Stimulated activated CD8-positive, alpha-beta memory T cell treated with anti-CD3 and anti-CD28 coated beads, Interleukin-4, amount 100 ng/mL, for 24 hours (primary cell): ENCODE data around the gene TMEM14A.
"Not testable (repeated sequence)": the region's sequence is repeated elsewhere in the genome, so short reads cannot be mapped to it uniquely, and the experiment has no call there.

ENCODE experiments used
- DNase-seq: peaks from one replicate; pipeline ENCODE4 v3.0.0-alpha.2; 2020; ENCODE audit warnings: low read depth

TMEM14A gene, protein sequence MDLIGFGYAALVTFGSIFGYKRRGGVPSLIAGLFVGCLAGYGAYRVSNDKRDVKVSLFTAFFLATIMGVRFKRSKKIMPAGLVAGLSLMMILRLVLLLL

DNA sequence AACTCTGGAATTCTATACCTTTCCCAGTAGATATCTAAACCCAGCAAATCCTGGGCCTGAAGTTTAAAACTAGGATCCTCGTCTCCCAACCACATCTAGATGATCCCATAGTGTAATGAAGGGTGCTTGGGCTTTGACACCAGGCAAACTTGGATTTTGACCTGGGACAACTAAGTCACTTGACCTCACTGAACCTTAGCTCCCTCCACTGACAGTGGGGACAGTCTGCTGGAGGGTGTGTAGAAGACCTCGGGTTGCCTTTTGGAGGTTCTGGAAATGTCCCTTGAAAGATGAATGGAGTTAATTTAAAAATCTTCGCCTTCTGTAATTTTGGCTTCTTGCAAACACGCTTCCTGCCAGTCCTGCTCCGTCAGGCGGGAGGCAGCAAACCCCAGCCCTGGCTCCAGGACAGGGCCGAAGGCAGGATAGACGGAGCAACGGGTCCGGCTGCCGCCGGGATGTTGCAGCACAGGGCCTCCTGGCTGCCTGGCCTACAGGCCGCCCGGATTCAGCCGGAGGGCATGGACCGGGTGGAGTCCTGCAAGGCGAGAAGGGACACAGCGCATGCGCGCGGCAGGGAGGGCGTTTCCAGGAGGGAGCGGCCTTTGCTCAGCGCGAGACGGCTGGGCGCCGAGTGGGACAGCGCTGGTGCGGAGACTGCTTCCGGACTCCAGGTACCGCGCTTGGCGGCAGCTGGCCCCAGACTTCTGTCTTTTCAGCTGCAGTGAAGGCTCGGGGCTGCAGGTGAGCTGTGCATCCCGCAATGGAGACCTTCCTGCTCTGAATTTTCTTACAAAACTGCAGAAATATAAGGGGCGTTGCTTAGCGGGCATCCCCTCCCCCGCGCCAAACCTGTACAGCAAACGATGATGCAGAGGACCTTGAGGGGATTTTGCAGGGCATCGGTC is at the start of gene TMEM14A:
Gene TMEM14A (plus strand): TSS at position 612 of the 908 bp plus-strand sequence. CDS start 5,990 bp downstream, outside the sequence.
- peak; percentile 92 for DNase-seq

DNA sequence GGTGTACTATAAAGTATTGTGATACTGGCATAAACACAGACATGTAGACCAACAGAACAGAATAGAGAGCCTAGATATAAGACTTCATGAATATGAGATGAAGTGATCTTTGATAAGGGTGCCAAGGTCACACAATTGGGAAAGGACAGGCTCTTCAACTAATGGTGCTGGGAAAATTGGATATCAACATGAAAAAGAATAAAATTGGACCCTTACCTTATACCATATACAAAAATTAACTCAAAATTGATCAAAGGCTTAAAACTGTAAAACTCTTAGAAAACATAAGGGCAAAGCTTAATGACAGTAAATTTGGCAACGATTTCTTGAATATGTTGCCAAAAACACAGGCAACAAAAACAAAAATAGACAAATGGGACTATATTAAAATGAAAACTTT is 49.3 kb upstream of the TMEM14A start:
- DNase-seq, result no peak

DNA sequence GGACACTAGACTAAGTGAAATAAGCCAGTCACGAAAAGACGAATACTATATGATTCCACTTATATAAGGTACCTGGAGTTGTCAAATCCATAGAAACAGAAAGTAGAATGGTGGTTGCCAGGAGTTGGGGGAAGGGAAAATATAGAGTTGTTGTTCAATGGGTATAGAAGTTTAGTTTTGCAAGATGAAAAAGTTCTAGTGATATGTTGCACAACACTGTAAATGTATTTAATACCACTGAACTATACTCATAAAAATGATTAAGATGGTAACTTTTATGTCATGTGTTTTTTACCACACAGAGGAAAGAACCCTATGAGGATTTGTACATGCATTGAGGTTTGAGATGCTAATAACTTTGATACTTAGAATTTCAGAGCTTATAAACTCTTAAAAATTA is 48.1 kb upstream of the TMEM14A start:
- no peak for DNase-seq

DNA sequence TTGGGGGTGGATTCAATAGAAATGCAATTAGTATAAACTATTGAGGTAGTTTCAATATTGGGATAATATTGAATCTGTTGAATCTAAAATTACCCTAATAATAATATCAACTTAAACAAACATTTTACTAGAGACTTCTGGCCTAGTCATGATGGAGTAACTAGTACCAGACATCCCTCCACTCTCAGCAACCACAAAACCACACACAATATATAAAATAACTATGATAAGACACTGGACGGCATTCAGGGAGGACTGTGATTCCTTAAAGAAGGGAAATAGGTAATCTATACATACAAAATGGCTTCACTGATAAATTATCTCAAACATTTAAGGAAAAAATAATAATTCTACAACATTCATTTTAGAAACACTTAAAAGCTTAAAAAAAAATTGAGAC is 38.9 kb upstream of the TMEM14A start:
- DNase-seq, result no peak

DNA sequence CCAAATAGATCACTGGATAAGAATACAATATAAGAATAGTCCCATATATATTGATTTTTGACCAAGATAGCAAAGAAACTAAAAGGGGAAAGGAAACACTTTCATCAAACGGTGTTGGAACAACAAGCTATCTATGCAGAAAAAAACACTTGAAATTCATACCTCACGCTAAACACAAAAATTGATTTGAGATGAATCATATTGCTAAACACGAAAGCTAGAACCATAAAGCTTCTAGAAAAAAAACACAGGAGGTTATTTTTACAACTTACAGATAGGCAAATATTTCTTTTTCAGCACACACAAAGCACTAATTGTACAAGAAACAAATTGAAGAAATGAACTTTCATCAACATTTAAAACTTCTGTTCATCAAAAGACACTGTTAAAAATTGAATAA is 36.7 kb upstream of the TMEM14A start:
- DNase-seq, result no peak

DNA sequence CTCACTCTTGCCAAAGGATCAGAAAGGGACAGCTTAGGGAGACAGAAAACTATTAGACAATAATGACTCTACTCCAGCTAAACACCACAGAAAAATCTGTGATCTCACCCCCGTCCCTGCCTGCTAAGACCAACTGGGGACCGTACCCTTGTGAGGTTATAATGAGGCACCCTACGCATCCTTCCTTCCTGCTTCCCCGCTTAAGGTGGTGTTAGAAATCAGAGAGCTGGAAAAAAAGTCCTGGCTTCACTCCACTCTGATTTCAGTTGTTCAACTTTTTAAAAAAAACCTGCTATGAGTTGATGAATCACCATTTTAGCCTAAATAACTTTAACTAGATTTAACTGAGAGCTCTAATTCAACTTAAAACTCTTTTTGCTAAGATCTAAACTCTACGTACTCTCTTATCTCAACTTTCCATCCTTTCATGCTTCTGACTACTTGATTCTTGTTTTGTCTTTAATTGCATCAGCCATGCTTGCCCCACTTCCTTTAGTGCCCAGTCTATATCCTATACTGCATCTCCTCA is 35.8 kb upstream of the TMEM14A start:
- DNase-seq, result no peak

DNA sequence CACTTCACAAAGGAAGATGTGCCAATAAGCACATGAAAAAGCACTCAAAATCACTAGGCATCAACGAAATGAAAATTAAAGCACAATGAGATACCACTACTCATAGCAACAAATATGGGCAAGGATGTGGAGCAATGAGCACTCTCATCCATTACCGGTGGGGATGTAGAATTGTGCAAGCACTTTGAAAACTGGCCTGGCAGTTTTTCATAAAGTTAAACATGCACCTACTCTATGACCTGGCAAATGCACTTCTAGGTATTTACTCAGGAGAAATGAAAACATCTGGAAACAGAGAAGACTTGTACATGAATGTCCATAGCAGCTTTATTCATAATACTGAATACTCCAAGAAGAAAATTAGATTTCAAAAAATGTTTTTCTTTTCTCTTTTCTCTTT is 34.1 kb upstream of the TMEM14A start:
- DNase-seq, result no peak

DNA sequence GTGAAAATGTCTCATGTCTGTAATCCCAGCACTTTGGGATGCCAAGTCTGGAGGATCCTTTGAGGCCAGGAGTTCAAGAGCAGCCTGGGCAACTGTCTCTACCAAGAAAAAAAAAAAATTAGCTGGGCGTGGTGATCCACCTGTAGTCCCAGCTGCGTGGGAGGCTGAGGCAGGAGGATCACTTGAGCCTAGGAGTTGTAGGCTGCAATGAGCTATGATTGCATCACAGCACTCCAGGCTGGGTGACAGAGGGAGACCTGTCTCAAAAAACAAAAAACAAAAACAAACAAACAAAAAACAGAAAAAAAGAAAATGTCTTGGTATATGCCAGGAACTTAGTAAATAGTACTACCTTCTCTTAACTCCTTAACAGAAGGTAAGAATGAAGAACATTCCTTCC is 31.4 kb upstream of the TMEM14A start:
- DNase-seq, result no peak

DNA sequence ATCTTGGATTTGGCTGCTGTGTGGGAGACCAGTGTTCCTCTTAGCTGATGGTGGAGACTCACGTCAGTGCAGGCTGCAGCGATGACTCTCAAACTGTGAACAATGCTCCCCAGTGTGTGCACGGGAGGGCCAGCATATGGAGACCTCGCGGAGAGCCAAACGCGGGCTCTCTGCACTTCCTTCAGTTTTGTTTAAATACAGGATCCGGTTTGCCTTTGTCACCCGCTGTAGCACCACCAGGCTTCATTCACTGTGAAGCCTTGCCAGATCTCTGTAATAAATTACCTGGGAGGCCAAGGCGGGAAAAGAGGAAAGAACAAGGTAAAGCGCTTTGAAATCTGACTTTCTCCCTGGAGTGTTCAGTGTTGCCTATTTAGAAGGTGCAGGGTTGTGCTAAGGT is 30.7 kb upstream of the TMEM14A start:
- no peak for DNase-seq

DNA sequence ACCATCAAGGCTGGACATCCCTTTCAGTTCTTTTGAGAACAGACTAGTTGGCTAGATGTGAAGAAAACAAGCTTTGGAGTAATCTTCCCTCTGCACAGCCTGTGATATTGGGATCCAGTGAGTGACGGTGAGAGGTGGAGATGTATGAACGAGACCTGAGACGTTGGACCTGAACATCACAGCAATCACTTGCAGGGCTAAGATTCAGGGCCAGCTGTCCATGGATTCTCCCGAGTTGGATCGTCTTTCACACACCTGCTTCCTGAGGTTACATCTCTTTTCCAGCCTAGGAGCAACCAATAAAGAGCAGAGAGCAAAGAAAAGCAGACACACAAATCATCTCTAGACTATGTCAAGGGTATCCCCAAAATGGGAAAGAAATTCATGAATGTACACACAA is 30.0 kb upstream of the TMEM14A start:
- DNase-seq, result no peak

DNA sequence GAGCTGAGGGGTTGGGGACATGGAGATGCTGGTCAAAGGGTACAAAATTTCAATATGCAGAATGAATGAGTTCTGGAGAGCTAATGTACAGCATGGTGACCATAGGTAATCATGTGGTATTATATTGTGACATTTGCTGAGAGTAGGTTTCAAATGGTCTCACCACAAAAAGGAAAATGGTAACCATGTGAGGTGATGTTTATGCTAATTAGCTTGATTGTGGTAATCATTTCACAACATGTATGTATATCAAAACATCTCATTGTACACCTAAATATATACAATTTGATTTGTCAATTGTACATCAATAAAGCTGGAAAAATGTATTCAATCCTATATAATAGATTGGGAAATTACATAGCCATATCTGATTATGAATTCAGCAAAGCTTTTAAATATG is 29.5 kb upstream of the TMEM14A start:
- DNase-seq, result no peak

DNA sequence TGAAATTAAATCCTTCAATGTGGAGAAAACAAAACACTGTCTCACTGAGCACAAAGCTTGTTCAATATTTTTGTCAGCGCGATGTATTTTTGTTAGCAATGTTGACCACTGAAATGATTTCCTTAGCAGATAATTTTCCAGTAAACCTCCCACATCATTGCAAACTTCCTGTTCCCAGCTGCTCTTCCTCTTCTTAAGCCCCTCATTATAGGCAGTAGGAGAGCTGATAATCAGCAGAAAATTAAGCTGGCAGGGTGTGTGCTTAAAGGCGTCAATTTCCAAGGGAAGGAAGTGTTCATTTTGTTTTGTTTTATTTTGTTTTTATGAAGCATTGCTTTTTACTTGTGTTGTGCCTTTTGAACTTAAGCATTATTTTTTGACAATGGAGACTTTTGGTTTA is 29.1 kb upstream of the TMEM14A start:
- no peak for DNase-seq

DNA sequence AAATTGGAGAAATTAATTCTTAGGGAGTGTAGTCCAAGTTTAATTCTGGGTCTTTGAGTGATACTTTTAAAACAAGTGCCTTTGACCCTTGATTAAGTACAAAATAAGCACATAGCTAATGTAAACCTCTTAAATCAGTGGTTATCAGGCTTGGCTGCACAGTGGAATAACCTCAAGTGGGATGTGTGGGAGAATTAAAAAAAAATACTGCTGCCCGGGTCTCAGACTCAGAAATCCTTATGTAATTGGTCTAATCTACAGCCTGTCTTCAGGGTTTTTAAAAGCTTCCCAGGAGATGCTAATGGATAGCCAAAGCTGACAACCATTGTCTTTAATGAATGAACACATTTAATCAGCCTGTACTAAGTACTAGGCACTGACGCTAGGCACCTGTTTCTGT is 28.5 kb upstream of the TMEM14A start:
- no peak for DNase-seq

DNA sequence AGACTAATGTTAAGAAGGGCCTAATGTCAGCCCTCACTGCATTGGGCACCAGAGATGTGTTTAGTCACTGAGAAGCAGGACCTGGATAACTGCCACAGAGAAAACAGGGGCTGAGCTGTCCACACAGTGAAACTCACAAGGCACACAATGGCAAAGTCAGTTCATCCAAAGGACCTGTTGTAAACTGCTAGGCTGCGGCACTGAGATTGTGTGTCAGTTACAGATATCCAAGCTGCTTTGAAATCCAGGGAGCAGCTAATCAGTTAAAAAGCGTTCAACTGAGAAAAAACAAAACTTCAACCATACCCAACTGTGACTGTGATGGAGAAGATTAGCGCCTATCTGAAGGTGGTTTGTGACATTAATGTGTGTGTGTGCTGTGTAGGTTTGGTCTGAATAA is 27.8 kb upstream of the TMEM14A start:
- no peak for DNase-seq

DNA sequence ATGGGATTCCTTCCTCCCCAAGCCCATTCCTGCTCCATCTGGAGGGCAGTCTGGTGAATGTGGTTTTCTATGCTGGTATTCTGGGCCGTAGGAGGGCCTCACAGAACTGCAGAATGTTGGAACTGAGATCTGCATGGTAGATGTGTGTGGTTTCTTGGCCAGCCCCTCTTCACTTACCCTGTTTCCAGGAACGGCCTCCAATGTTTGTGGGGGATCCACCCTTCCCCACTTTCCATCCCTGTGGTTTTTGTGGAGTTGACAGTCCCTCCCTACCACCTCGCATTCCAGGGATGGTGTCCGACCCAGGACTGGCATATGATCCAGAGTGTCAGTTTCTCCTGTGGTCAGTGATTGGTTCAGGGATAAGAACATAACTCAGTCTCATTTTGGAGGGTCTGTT is 26.7 kb upstream of the TMEM14A start:
- DNase-seq, result no peak

DNA sequence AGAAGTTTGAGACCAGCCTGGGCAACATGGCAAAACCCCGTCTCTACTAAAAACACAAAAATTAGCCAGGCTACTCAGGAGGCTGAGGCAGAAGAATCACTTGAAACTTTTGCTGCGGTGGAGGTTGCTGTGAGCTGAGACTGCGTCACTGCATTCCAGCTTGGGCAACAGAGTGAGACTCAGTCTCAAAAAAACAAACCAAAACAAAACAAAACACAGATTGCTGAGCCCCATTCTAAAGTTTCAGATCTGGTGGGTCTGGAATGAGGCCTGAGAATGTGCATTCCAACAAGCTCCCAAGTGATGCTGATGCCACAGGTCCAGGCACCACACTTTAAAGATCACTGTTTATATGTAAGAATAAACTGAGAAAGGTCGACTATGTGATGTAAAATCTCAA is 24.9 kb upstream of the TMEM14A start:
- DNase-seq, result no peak

DNA sequence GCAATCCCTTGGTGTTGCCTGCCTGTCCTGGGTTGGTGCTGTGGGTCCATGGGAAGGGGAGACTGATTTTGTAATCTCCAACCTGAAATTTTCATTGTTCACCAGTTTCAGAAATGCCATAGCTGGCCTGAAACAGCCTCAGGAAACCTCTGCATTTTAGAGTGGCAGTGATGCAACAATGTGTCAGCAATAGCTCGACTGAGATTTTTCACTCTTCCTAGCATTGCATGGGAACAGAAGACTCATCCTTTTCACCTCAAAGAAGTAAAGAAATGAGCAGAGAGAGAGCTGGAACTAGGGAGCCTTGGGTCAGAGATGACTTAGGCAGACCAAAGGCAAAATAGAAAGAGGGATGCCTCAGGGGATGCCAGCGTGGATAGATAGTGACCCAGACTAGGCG is 23.7 kb upstream of the TMEM14A start:
- DNase-seq, result no peak

DNA sequence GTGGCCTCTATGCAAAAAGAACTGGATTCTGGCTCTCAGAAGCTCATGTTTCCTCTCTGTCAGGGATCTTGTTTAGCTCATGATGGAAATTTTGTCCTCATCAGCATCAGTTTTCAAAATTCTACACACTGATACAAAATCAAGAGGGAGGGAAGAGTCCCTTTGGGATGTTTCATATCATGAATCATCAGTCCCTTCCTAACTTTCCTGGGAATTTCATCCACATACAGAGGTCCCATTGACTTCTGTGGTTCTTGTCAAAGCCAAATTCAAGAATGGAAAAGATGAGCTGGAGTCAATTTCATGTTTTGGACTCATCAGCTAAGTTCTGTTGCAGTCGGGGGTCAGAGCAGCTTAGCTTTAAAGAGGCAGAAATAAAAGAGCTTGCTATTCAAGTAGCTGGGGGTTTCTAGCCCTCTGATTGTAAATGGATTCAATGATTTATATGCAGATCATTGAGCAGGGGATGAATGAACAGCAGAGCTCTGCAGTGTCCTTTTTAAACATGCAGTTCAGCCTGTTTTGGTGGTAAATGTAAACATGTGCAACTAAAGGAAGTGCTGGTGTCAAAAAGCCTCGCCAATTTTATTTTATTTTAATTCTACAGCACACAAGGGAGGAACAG is 21.3 kb upstream of the TMEM14A start:
- DNase-seq, result no peak

DNA sequence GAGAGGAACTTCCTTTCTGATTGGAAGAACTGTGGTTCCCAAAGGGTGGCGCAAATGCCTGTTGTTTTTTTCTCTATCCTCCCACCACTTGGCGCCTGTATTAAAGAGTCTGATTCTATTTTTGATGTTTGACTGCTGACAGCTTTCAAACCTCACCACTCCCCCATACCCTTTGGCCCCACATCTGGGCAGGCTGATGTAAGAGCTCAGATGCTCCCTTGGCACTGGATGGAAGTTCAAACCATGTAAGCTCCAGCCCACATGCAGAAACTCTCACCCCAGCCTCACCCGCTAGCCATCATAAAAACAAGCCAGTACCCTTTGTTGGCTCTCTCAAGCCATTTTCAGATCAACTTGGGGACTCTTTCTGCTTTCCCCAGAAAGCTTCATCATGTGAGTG is 20.0 kb upstream of the TMEM14A start:
- DNase-seq, result no peak

DNA sequence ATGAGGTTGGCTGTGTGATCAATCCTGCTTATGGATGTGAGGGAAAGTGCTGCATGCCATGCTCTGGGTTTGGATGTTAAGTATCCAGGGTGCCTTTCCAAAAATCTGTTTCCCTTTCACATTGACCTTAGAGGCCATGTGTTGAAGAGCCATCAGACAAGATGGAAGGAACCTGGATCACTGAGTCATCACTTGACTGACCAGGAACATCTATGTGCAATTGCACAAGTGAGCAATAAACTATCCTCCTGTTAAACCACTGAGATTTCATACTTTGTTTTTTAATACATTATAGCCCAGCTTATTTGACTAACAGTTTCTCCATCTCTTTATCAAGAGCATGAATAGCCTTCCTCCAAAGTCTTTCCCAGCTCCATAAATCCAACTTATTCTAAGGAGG is 17.8 kb upstream of the TMEM14A start:
- no peak for DNase-seq

DNA sequence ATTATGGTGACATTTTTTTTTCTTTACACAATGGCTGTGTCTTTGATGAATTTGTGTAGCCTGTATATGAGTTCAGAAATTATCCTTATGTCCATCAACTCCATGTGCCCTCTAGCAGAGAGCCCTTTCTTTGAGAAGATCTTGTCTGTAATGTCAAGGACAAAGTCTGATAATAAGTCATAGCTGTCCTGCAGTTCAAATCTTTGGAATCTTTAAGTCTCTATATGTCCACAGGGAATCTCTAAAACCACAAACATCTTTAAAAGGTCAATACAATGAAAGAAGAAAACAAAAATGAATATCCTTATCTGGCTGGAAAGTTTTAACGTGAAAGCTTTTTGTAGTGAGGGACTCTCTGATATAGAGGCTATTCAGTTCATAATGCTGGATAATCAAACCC is 16.9 kb upstream of the TMEM14A start:
- DNase-seq, result no peak

DNA sequence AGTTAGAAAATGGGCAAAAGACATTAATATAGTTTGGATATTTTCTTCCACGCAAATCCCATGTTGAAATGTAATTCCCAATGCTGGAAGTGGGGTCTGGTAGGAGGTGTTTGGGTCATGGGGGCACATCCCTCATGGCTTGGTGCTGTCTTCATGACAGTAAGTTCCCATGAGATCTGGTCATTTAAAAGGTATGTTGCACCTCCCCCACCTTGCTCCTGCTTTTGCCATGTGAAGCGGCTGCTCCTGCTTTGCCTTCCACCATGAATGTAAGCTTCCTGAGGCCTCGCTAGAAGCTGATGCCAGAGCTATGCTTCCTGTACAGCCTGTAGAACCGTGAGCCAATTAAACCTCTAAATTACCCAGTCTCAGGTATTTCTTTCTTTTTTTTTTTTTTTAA is 16.3 kb upstream of the TMEM14A start:
- DNase-seq, result no peak

DNA sequence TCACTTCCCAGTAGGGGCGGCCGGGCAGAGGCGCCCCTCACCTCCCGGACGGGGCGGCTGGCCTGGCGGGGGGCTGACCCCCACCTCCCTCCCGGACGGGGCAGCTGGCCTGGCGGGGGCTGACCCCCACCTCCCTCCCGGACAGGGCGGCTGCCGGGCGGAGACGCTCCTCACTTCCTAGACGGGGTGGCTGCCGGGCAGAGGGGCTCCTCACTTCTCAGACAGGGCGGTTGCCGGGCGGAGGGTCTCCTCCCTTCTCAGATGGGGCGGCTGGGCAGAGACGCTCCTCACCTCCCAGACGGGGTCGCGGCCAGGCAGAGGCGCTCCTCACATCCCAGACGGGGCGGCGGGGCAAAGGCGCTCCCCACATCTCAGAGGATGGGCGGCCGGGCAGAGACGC is 15.0 kb upstream of the TMEM14A start:
- DNase-seq, result not testable (repeated sequence)
